Endothelial cell of umbilical vein (primary cell): ENCODE results near the gene ABCC1. TPM values are rescaled to one million over a fixed set of nuclear protein-coding genes. Genes with fewer than 3 reads are reported as not detected.

Experiments used
- BruUV-seq: library from RNA; stranded (reverse); fragments of 400-500 nt; replicated peaks from 2 replicates; lab custom pipeline; 2021; lab: Mats Ljungman, UMichigan
- CTCF ChIA-PET: fragments of 300-600, 350-600 bp; sonication (Branson Sonifier 250); formaldehyde crosslinking; loops from one replicate; lab custom pipeline; 2021; ENCODE audit warnings: antibody characterized with exemption, inconsistent platforms; lab: Charles Lee
- POLR2A ChIA-PET: fragments of 300-600, 350-600 bp; sonication (Branson Sonifier 250); formaldehyde crosslinking; loops from one replicate; lab custom pipeline; 2021; ENCODE audit warnings: antibody characterized with exemption, inconsistent platforms; lab: Charles Lee
- DNase-seq: peaks from one replicate; pipeline ENCODE4 v3.0.0-alpha.2; 2011; ENCODE audit warnings: low read depth, low spot score
- FAIRE-seq: peaks from 2 replicates; lab custom pipeline; 2011; peaks lifted over from hg19 to GRCh38; lab: Jason Lieb, UNC
- H2AFZ ChIP-seq: 2 replicates; pipeline ENCODE4 v1.6.0; 2012; ENCODE audit warnings: low read depth, low read length, control low read depth, inconsistent platforms
- H3K27ac ChIP-seq: 2 replicates; pipeline ENCODE4 v1.5.1; 2011; ENCODE audit warnings: low read depth, mild to moderate bottlenecking, control low read depth, low read length, moderate library complexity; ENCODE audit not compliant: insufficient read depth
- H3K27me3 ChIP-seq, 2 experiments: 2 replicates each; pipeline versions ENCODE4 v1.6.0 to v1.6.1; 2011; ENCODE audit warnings: low read length in 2 of 2, mixed read lengths in 1 of 2; ENCODE audit not compliant: control insufficient read depth in 2 of 2, insufficient read depth in 2 of 2
- H3K36me3 ChIP-seq, 2 experiments: 2 replicates in 1 of 2; 3 replicates in 1 of 2; pipeline ENCODE4 v1.5.1; 2011; ENCODE audit warnings: low read length in 2 of 2, mild to moderate bottlenecking in 1 of 2, moderate library complexity in 1 of 2; ENCODE audit not compliant: control insufficient read depth in 2 of 2, insufficient read depth in 2 of 2; ENCODE audit errors: extremely low read depth in 1 of 2
- H3K4me1 ChIP-seq: 3 replicates; pipeline ENCODE4 v1.5.1; 2011; ENCODE audit warnings: mild to moderate bottlenecking, low read length; ENCODE audit not compliant: control insufficient read depth, insufficient read depth; ENCODE audit errors: extremely low read depth
- H3K4me2 ChIP-seq: 2 replicates; pipeline ENCODE4 v1.6.1; 2011; ENCODE audit warnings: low read length, control low read depth, mixed read lengths; ENCODE audit not compliant: insufficient read depth
- H3K4me3 ChIP-seq, 3 experiments: fragments of 200-600 bp in 1 of 3; sonication (generic), shearing (Covaris generic) in 1 of 3; replicated peaks in 1 of 3; 2 replicates each; pipeline ENCODE4 v1.5.1; 2011 to 2016; ENCODE audit warnings: control low read depth in 3 of 3, low read length in 3 of 3, mild to moderate bottlenecking in 2 of 3, inconsistent platforms in 1 of 3, low read depth in 1 of 3, moderate library complexity in 1 of 3; ENCODE audit not compliant: insufficient read depth in 1 of 3
- H3K79me2 ChIP-seq: 2 replicates; pipeline ENCODE4 v1.6.0; 2012; ENCODE audit warnings: low read length, inconsistent platforms; ENCODE audit not compliant: control insufficient read depth, insufficient read depth
- H3K9ac ChIP-seq: replicated peaks from 2 replicates; pipeline ENCODE3; 2011; ENCODE audit warnings: low read length, control low read depth; ENCODE audit not compliant: insufficient read depth; ENCODE audit errors: extremely low read depth
- H3K9me1 ChIP-seq: replicated peaks from 3 replicates; pipeline ENCODE4 v1.6.0; 2011; ENCODE audit warnings: mild to moderate bottlenecking, low read length; ENCODE audit not compliant: control insufficient read depth, insufficient read depth; ENCODE audit errors: extremely low read depth
- H3K9me3 ChIP-seq: replicated peaks from 2 replicates; pipeline ENCODE4 v1.5.1; 2012; ENCODE audit warnings: low read length, inconsistent platforms; ENCODE audit not compliant: control insufficient read depth, insufficient read depth
- H4K20me1 ChIP-seq: replicated peaks from 2 replicates; pipeline ENCODE3; 2011; ENCODE audit warnings: mild to moderate bottlenecking, low read length; ENCODE audit not compliant: control insufficient read depth, insufficient read depth; ENCODE audit errors: extremely low read depth
- CTCF ChIP-seq, 2 donors: IDR thresholded peaks; 1 replicate in 1 of 2; 2 replicates in 1 of 2; pipeline ENCODE4 v1.5.1; 2011; ENCODE audit warnings: low read length in 2 of 2, mild to moderate bottlenecking in 2 of 2, moderate library complexity in 2 of 2, control low read depth in 1 of 2, inconsistent platforms in 1 of 2, low read depth in 1 of 2; ENCODE audit not compliant: insufficient read depth in 1 of 2; ENCODE audit errors: extremely low read depth in 1 of 2
- EZH2 ChIP-seq: IDR thresholded peaks from 2 replicates; pipeline ENCODE4 v1.6.1; 2012; ENCODE audit warnings: borderline replicate concordance, low read depth, mild to moderate bottlenecking, moderate library complexity, low read length, inconsistent platforms; ENCODE audit not compliant: severe bottlenecking
- FOS ChIP-seq: IDR thresholded peaks from 2 replicates; pipeline ENCODE4 v1.6.1; 2011; ENCODE audit warnings: mild to moderate bottlenecking, low read length, moderate library complexity, borderline replicate concordance; ENCODE audit not compliant: insufficient read depth
- GATA2 ChIP-seq: IDR thresholded peaks from 2 replicates; pipeline ENCODE4 v1.7.0; 2011; ENCODE audit warnings: low read depth, mild to moderate bottlenecking, moderate library complexity, mixed read lengths, low read length; ENCODE audit not compliant: insufficient read length, insufficient read depth
- JUN ChIP-seq: IDR thresholded peaks from 2 replicates; pipeline ENCODE4 v1.6.1; 2011; ENCODE audit warnings: borderline replicate concordance, low read depth; ENCODE audit not compliant: insufficient read length, insufficient read depth
- MYC ChIP-seq: IDR thresholded peaks from one replicate; pipeline ENCODE4 v1.6.1; 2011; ENCODE audit warnings: mild to moderate bottlenecking, low read depth, low read length
- POLR2A ChIP-seq: IDR thresholded peaks from 2 replicates; pipeline ENCODE4 v1.6.1; 2012; ENCODE audit warnings: low read depth, mild to moderate bottlenecking, control low read depth, low read length
- POLR2AphosphoS5 ChIP-seq: IDR thresholded peaks from 2 replicates; pipeline ENCODE4 v1.6.1; 2012; ENCODE audit warnings: low read depth, mild to moderate bottlenecking, control low read depth, low read length, moderate library complexity; ENCODE audit not compliant: insufficient read depth
- dilution Hi-C: fragments of 300-500 bp; cut with MboI; formaldehyde crosslinking; loops from one replicate; pipeline ENCODE4 v1.15.0; 2019; ENCODE audit warnings: low sequenced_read_pairs; ENCODE audit not compliant: extremely low pct_ligation_motif_present
- intact Hi-C: fragments of 100-400 bp; cut with micrococcal nuclease; formaldehyde crosslinking; loops from one replicate; pipeline ENCODE4 v1.10.0; 2022
- polyA plus RNA-seq, 4 experiments: library from polyadenylated mRNA; depleted of rRNA in 3 of 4; stranded (reverse) in 3 of 4; unstranded in 1 of 4; fragments of >200 nt; gene quantifications; 2 replicates each; pipeline versions ENCODE4 v1.2.1 to v1.2.3, GENCODE V29; 2011 to 2012; ENCODE audit warnings: missing spikeins in 1 of 4
- total RNA-seq: library from RNA; stranded (reverse); gene quantifications from 2 replicates; pipeline ENCODE4 v1.2.3, GENCODE V29; 2021
- TF ChIP-seq, protein P1 (sequence below): IDR thresholded peaks from 2 replicates; pipeline ENCODE4 v1.6.1; 2011; ENCODE audit not compliant: insufficient read depth, insufficient read length

The ABCC1 gene
- total and polyA plus RNA-seq, 2 donors (not counting 3 experiments of a cell fraction or from before 2014, with no cell fraction given), result 46.1 to 89.2 TPM

DNA sequence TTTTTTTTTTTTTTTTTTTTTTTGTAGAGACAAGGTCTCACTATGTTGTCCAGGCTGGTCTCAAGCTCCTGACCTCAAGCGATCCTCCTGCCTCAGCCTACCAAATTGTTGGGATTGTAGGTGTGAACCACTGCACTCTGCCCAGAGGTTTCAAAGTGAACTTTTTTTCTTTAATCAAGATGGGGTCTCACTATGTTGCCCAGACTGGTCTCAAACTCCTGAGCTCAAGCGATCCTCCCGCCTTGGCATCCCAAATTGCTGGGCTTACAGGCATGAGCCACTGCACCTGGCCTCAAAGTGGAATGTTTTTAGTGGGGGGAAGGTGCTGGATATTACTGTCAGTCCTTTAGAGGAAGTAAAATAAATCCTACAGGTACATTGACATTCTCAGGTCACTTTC lies 49.1 kb upstream of the ABCC1 start:
- Histone ChIP-seq H3K9me1 (no peaks in the 10 kb centered on the region), H3K4me1 (no peaks in the 10 kb centered on the region), H3K4me3 (no peak overlapping the region), H3K9ac (no peak overlapping the region), H3K27ac (no peak overlapping the region), H3K27me3 (no peaks in the 10 kb centered on the region), H4K20me1 (no peaks in the 10 kb centered on the region), H2AFZ (no peak overlapping the region), H3K36me3 (no peaks in the 10 kb centered on the region), H3K4me2 (no peak overlapping the region), H3K79me2 (no peaks in the 10 kb centered on the region), H3K9me3 (no peaks in the 10 kb centered on the region)
- DNase-seq (no peak), FAIRE-seq (no peak)
- no TSS peak for BruUV-seq
- TF ChIP-seq MYC (no peak), GATA2 (no peak), POLR2A (no peak), CTCF (IDR thresholded peaks at IDR 0.05; ENCODE audit: extremely low read depth in 1 of 2, insufficient read depth in 1 of 2, low read depth in 1 of 2, low read length in 2 of 2) (no peak), POLR2AphosphoS5 (no peak), EZH2 (no peak), FOS (no peak), JUN (no peak)
- TF ChIP-seq, protein P1, sequence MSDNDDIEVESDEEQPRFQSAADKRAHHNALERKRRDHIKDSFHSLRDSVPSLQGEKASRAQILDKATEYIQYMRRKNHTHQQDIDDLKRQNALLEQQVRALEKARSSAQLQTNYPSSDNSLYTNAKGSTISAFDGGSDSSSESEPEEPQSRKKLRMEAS, result no peak
- intact Hi-C loops, result no loop called here
- ChIA-PET POLR2A (no interaction called here), CTCF (interaction anchor here (1.7 to 4.1 kb wide), 2 partner anchors 25 to 78 kb away, joined by 5 to 17 read pairs; no protein-coding TSS in a partner anchor)
- dilution Hi-C loops, result no loop called here
